Neural cell (in vitro differentiated cells): ENCODE data around the gene LPAR1. TPM values are rescaled to one million over a fixed set of nuclear protein-coding genes. Genes with fewer than 3 reads are reported as not detected.

Source experiments
- H2AFZ ChIP-seq: fragments of 200-600, 300-800 bp; sonication (generic), shearing (Covaris generic); 2 replicates; pipeline ENCODE4 v1.6.0; 2014; ENCODE audit warnings: low read depth, mild to moderate bottlenecking, antibody characterized with exemption, low read length, moderate library complexity
- H3F3A ChIP-seq: fragments of 200-600 bp; shearing (Covaris generic); 2 replicates; pipeline ENCODE4 v1.6.1; 2016; ENCODE audit warnings: mild to moderate bottlenecking, moderate library complexity, mixed read lengths, antibody characterized with exemption, low read length; ENCODE audit not compliant: insufficient read depth, poor library complexity, severe bottlenecking
- H3K27ac ChIP-seq: fragments of 200-600, 300-800 bp; sonication (generic), shearing (Covaris generic); 2 replicates; pipeline ENCODE4 v1.5.1; 2014; ENCODE audit warnings: mild to moderate bottlenecking, low read length, moderate library complexity
- H3K27me3 ChIP-seq: fragments of 300-800, 200-600 bp; sonication (generic), shearing (Covaris generic); 2 replicates; pipeline ENCODE4 v1.6.0; 2014; ENCODE audit warnings: mild to moderate bottlenecking, low read depth, low read length, moderate library complexity; ENCODE audit not compliant: insufficient read depth
- H3K36me3 ChIP-seq: fragments of 300-800, 200-600 bp; sonication (generic), shearing (Covaris generic); 2 replicates; pipeline ENCODE4 v1.5.1; 2014; ENCODE audit warnings: mild to moderate bottlenecking, antibody characterized with exemption, low read length, moderate library complexity; ENCODE audit not compliant: insufficient read depth
- H3K4me2 ChIP-seq: fragments of 300-800, 200-600 bp; sonication (generic), shearing (Covaris generic); 2 replicates; pipeline ENCODE4 v1.6.0; 2014; ENCODE audit warnings: mild to moderate bottlenecking, low read length
- H3K4me3 ChIP-seq: fragments of 300-800, 200-600 bp; sonication (generic), shearing (Covaris generic); 2 replicates; pipeline ENCODE4 v1.5.1; 2014; ENCODE audit warnings: mild to moderate bottlenecking, low read length, moderate library complexity
- H3K79me2 ChIP-seq: fragments of 200-600 bp; shearing (Covaris generic); replicated peaks from 2 replicates; pipeline ENCODE4 v1.6.0; 2014; ENCODE audit warnings: mild to moderate bottlenecking, low read length, moderate library complexity; ENCODE audit not compliant: insufficient read depth
- H3K9ac ChIP-seq: fragments of 300-800, 200-600 bp; sonication (generic), shearing (Covaris generic); 2 replicates; pipeline ENCODE4 v1.6.1; 2016; ENCODE audit warnings: mild to moderate bottlenecking, low read length, mixed read lengths
- H3K9me2 ChIP-seq: fragments of 200-600 bp; shearing (Covaris generic); 2 replicates; pipeline ENCODE4 v1.6.1; 2016; ENCODE audit warnings: mild to moderate bottlenecking, low read length, mixed read lengths; ENCODE audit not compliant: insufficient read depth
- H3K9me3 ChIP-seq: fragments of 200-600, 300-800 bp; sonication (generic), shearing (Covaris generic); 2 replicates; pipeline ENCODE4 v1.6.1; 2016; ENCODE audit warnings: mild to moderate bottlenecking, mixed run types, low read length, moderate library complexity, mixed read lengths
- H4K20me1 ChIP-seq: fragments of 200-600 bp; shearing (Covaris generic); 2 replicates; pipeline ENCODE4 v1.6.1; 2016; ENCODE audit warnings: mild to moderate bottlenecking, mixed run types; ENCODE audit not compliant: insufficient read depth
- CTCF ChIP-seq: fragments of 450-650 bp; IDR thresholded peaks from 2 replicates; pipeline ENCODE4 v1.5.1; 2014; ENCODE audit warnings: antibody characterized with exemption, mild to moderate bottlenecking, moderate library complexity; ENCODE audit not compliant: poor library complexity, severe bottlenecking
- EP300 ChIP-seq: fragments of 450-650 bp; conservative IDR thresholded peaks from 2 replicates; pipeline ENCODE4 v1.6.1; 2014; ENCODE audit warnings: antibody characterized with exemption, mild to moderate bottlenecking, moderate library complexity; ENCODE audit not compliant: poor library complexity, severe bottlenecking
- EZH2 ChIP-seq: fragments of 200-600, 300-800 bp; shearing (Covaris generic), sonication (generic); IDR thresholded peaks from 2 replicates; pipeline ENCODE4 v1.6.1; 2014; ENCODE audit warnings: antibody characterized with exemption, low read length, borderline replicate concordance, mild to moderate bottlenecking; ENCODE audit not compliant: insufficient read depth, poor library complexity, severe bottlenecking
- MXI1 ChIP-seq: fragments of 450-650 bp; conservative IDR thresholded peaks from 2 replicates; pipeline ENCODE4 v1.6.1; 2014; ENCODE audit warnings: antibody characterized with exemption, mild to moderate bottlenecking; ENCODE audit not compliant: poor library complexity, severe bottlenecking
- POLR2AphosphoS5 ChIP-seq: IDR thresholded peaks from 2 replicates; pipeline ENCODE4 v1.6.1; 2012
- RAD21 ChIP-seq: fragments of 450-650 bp; conservative IDR thresholded peaks from 2 replicates; pipeline ENCODE4 v1.6.1; 2014; ENCODE audit warnings: antibody characterized with exemption, mild to moderate bottlenecking, moderate library complexity
- SMC3 ChIP-seq: fragments of 450-650 bp; conservative IDR thresholded peaks from 2 replicates; pipeline ENCODE4 v1.6.1; 2014; ENCODE audit warnings: antibody characterized with exemption, mild to moderate bottlenecking, moderate library complexity; ENCODE audit not compliant: poor library complexity
- TAF1 ChIP-seq: IDR thresholded peaks from 2 replicates; pipeline ENCODE4 v1.6.1; 2012; ENCODE audit warnings: low read depth
- polyA plus RNA-seq: library from polyadenylated mRNA; depleted of rRNA; stranded (reverse); fragments of >200 nt; gene quantifications from 2 replicates; pipeline ENCODE4 v1.2.3, GENCODE V29; 2014
- TF ChIP-seq, protein P1 (sequence below): IDR thresholded peaks from 2 replicates; pipeline ENCODE4 v1.6.1; 2012; ENCODE audit warnings: borderline replicate concordance

The LPAR1 gene
- polyA plus RNA-seq, 1 donor from 2014 or later: 0.54 TPM

DNA sequence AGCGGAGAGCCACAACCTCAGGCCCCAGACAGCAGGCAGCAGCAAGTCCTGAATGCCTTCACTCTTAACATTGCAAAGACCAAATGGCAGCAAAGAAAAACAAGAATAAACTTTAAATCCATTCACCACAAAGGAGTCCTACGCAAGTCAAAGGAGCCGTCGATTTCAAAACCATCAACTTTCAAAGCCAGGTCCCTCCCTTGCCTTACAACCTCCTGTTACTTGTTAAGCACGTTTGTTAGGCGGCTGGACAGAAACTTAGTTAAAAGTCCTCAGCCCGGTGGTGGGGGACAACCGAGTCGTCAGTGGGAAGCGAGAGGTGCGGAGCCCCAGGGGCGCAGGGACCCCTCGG, 938 bp downstream of the LPAR1 start:
- Histone ChIP-seq H3K27ac (no peak overlapping the region), H3K79me2 (no peaks in the 10 kb centered on the region), H3K9ac (peak overlapping the region; percentile 32), H2AFZ (no peak overlapping the region), H3F3A (no peaks in the 10 kb centered on the region), H3K4me2 (peak overlapping the region; percentile 5), H3K4me3 (peak overlapping the region; percentile 69), H3K9me3 (no peaks in the 10 kb centered on the region), H3K27me3 (peaks cover 62% of the 10 kb centered on the region), H4K20me1 (no peaks in the 10 kb centered on the region), H3K9me2 (no peaks in the 10 kb centered on the region), H3K36me3 (no peaks in the 10 kb centered on the region)
- TF ChIP-seq MXI1 (no peak), TAF1 (no peak), EZH2 (no peak)
- TF ChIP-seq, protein P1, sequence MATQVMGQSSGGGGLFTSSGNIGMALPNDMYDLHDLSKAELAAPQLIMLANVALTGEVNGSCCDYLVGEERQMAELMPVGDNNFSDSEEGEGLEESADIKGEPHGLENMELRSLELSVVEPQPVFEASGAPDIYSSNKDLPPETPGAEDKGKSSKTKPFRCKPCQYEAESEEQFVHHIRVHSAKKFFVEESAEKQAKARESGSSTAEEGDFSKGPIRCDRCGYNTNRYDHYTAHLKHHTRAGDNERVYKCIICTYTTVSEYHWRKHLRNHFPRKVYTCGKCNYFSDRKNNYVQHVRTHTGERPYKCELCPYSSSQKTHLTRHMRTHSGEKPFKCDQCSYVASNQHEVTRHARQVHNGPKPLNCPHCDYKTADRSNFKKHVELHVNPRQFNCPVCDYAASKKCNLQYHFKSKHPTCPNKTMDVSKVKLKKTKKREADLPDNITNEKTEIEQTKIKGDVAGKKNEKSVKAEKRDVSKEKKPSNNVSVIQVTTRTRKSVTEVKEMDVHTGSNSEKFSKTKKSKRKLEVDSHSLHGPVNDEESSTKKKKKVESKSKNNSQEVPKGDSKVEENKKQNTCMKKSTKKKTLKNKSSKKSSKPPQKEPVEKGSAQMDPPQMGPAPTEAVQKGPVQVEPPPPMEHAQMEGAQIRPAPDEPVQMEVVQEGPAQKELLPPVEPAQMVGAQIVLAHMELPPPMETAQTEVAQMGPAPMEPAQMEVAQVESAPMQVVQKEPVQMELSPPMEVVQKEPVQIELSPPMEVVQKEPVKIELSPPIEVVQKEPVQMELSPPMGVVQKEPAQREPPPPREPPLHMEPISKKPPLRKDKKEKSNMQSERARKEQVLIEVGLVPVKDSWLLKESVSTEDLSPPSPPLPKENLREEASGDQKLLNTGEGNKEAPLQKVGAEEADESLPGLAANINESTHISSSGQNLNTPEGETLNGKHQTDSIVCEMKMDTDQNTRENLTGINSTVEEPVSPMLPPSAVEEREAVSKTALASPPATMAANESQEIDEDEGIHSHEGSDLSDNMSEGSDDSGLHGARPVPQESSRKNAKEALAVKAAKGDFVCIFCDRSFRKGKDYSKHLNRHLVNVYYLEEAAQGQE: no peak

- no peaks in the 10 kb centered on the region for H3K9me3 ChIP-seq
- H3K4me2 ChIP-seq: peak overlapping the region; percentile 5
- TF ChIP-seq POLR2AphosphoS5 (no peak), RAD21 (no peak), EP300 (no peak), SMC3 (no peak), MXI1 (no peak), CTCF (no peak), EZH2 (no peak), TAF1 (no peak)
- TF ChIP-seq, protein P1: no peak
- H2AFZ ChIP-seq: no peak overlapping the region
- H3K4me3 ChIP-seq: peak overlapping the region; percentile 69
- no peaks in the 10 kb centered on the region for H3F3A ChIP-seq
- H3K79me2 ChIP-seq: no peaks in the 10 kb centered on the region
- no peaks in the 10 kb centered on the region for H3K36me3 ChIP-seq
- H3K27ac ChIP-seq: no peak overlapping the region
- peaks cover 62% of the 10 kb centered on the region for H3K27me3 ChIP-seq
- H3K9ac ChIP-seq: no peak overlapping the region
- H4K20me1 ChIP-seq: no peaks in the 10 kb centered on the region
- H3K9me2 ChIP-seq: no peaks in the 10 kb centered on the region
Observed at GRCh38 chr9:111036946-111037345, 1.3 kb downstream of the LPAR1 start.
